Ishikawa (cell line): ENCODE results near the gene OR8D1.

Experiments used
- CREB1 ChIP-seq: IDR thresholded peaks from 2 replicates; pipeline ENCODE4 v1.6.1; 2012; ENCODE audit warnings: low read depth
- RAD21 ChIP-seq: IDR thresholded peaks from 2 replicates; pipeline ENCODE4 v1.6.1; 2012; ENCODE audit warnings: low read depth
- TF ChIP-seq, protein P1 (sequence below): IDR thresholded peaks from 2 replicates; pipeline ENCODE4 v1.6.1; 2012

DNA sequence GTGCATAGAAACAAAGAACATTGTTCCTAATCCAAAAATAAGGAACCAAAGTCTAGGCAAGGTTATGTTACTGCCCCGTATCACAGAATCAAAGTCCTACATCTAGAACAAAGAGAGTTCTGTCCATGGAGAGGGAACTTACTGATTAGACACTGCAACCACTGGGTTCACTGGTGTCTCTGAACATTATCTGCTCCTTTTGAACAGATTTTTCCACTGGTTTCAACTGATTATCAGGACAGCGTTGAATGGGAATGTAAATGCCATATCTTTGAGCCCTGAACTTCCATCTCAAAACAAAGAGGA lies 26.3 kb upstream of the OR8D1 start:
- TF ChIP-seq, protein P1, sequence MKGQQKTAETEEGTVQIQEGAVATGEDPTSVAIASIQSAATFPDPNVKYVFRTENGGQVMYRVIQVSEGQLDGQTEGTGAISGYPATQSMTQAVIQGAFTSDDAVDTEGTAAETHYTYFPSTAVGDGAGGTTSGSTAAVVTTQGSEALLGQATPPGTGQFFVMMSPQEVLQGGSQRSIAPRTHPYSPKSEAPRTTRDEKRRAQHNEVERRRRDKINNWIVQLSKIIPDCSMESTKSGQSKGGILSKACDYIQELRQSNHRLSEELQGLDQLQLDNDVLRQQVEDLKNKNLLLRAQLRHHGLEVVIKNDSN = no peak
- TF ChIP-seq CREB1 (no peak), RAD21 (no peak)
